Heart left ventricle (tissue), 16 donors: ENCODE measurements around the gene SNAPC2. TPM values are rescaled to one million over a fixed set of nuclear protein-coding genes. Genes with fewer than 3 reads are reported as not detected.

ENCODE experiments used
- ATAC-seq, 4 donors: fragments of 200-7000 bp; cut with Tn5 transposase; one replicate each; pipeline ENCODE4 v1.9.1; 2020 to 2022; ENCODE audit warnings: moderate library complexity in 4 of 4, mild to moderate bottlenecking in 3 of 4, moderate number of reproducible peaks in 1 of 4
- DNase-seq, 5 donors: peaks; one replicate each; pipeline ENCODE4 v3.0.0-alpha.2; 2020
- H3K27ac ChIP-seq, 12 donors: fragments of 200-600 bp; sonication (generic) in 4 of 12; one replicate each; pipeline versions ENCODE4 v1.5.0 to v1.8.0; 2016 to 2022; ENCODE audit warnings: mild to moderate bottlenecking in 2 of 12
- H3K27me3 ChIP-seq, 9 donors: fragments of 200-600 bp; sonication (generic) in 2 of 9; one replicate each; pipeline versions ENCODE4 v1.5.1 to v1.8.0; 2016 to 2022; ENCODE audit warnings: mild to moderate bottlenecking in 3 of 9
- H3K36me3 ChIP-seq, 9 donors: fragments of 200-600 bp; sonication (generic) in 2 of 9; one replicate each; pipeline versions ENCODE4 v1.5.0 to v1.8.0; 2018 to 2022; ENCODE audit warnings: mild to moderate bottlenecking in 2 of 9
- H3K4me1 ChIP-seq, 12 donors: fragments of 200-600 bp; sonication (generic) in 4 of 12; one replicate each; pipeline versions ENCODE4 v1.5.0 to v1.8.0; 2016 to 2022; ENCODE audit warnings: mild to moderate bottlenecking in 3 of 12
- H3K4me3 ChIP-seq, 12 donors: fragments of 200-600 bp; sonication (generic) in 4 of 12; one replicate each; pipeline versions ENCODE4 v1.5.0 to v1.8.0; 2017 to 2022; ENCODE audit warnings: mild to moderate bottlenecking in 9 of 12, moderate library complexity in 4 of 12
- H3K9me3 ChIP-seq, 12 donors: fragments of 200-600 bp; sonication (generic) in 4 of 12; one replicate each; pipeline versions ENCODE4 v1.5.0 to v1.8.0; 2016 to 2022; ENCODE audit warnings: mild to moderate bottlenecking in 1 of 12
- CTCF ChIP-seq, 12 donors: fragments of 200-600 bp; sonication (generic) in 4 of 12; IDR thresholded peaks; one replicate each; pipeline versions ENCODE4 v1.5.0 to v1.8.0; 2018 to 2022; ENCODE audit warnings: antibody characterized with exemption in 12 of 12, mild to moderate bottlenecking in 5 of 12
- POLR2A ChIP-seq, 2 donors: fragments of 450-650 bp; IDR thresholded peaks; one replicate each; pipeline ENCODE4 v1.6.1; 2017; ENCODE audit warnings: antibody characterized with exemption in 2 of 2, mild to moderate bottlenecking in 2 of 2, moderate library complexity in 2 of 2
- WGBS, 4 donors: extraction: QIAGEN DNeasy Blood & Tissue Kit in 2 of 4; methylation state at CpG; one replicate each; pipeline versions ENCODE4 v1.1.5 to v1.1.7; 2013 to 2018; 5-methylcytosine and 5-hydroxymethylcytosine counted together
- intact Hi-C, 10 donors: fragments of 100-400 bp; cut with DNase I; formaldehyde crosslinking; loops; one replicate each; pipeline versions ENCODE4 v1.11.1 to v1.14.2; 2022
- polyA plus RNA-seq, 2 donors: library from polyadenylated mRNA; stranded (reverse); fragments of 200-250 nt; gene quantifications; one replicate each; pipeline ENCODE4 v1.2.3, GENCODE V29; 2013
- total RNA-seq, 9 donors: library from RNA; depleted of rRNA in 2 of 9; stranded (reverse); fragments of >200 nt in 2 of 9; fragmentation: NEBNext Ultra II Directional in 3 of 9; extraction: Animal tissue kit (Norgen Biotek cat#: 25700) in 3 of 9; gene quantifications; one replicate each; pipeline versions ENCODE4 v1.1.0 to v1.2.4, GENCODE V29; 2016 to 2023
- donor health status: ischemic (EF 13 %, LVEDD 7.1; RV severe dilation, severe dysfunction).
- donor health status: healthy with polysubstance abuse.
- donor health status: DM: no; HTN: yes; CAD: no.
- donor health status: DM: no; HTN: no; CAD: no.
- donor health status: ischemic (EF 25% LVEDD 6.9; RV normal size, moderate dysfunction).
- donor health status: ischemic (EF 25% LVEDD 5.7; RV mildly dilated, moderate dysfunction).
- donor health status: healthy.
- donor health status: DM: yes; HTN: yes; CAD: no.
- donor health status: ischemic (EF 35%, LVEDD 5.7; RV mildly dilated, moderate dysfunction).
- donor health status: nonischemic (EF 11% LVEDD 7.7; RV severe dilation, severe dysfunction).
- donor health status: DM: yes; HTN: yes; CAD: no.
- donor health status: PGD.
- donor health status: ischemic (EF 29% LVEDD 5.4; RV normal size, mild dysfunction).
- donor health status: nonischemic (EF 23%, LVEDD 6.1; RV moderate dilation, normal function).

The SNAPC2 gene
- total and polyA plus RNA-seq, 11 donors: 6.8 to 28.9 (median 10.4) TPM

- Histone ChIP-seq H3K36me3 (peaks cover 12 to 47% (median 32%) of the 10 kb centered on the region in 9 donors), H3K27ac (no peak overlapping the region), H3K4me1 (peaks cover 0 to 47% (median 18%) of the 10 kb centered on the region in 12 donors), H3K9me3 (no peaks in the 10 kb centered on the region), H3K27me3 (peaks cover 5 to 22% (median 15%) of the 10 kb centered on the region in 9 donors), H3K4me3 (no peak overlapping the region)
- WGBS, 4 donors: 86 to 95% (median 91%) methylated on average over 10 to 18 of the region's 18 CpGs
- DNase-seq: peak in 1 of 5 donors; percentile 64
- intact Hi-C loops: no loop called here
- no peak for ATAC-seq
- TF ChIP-seq CTCF (IDR thresholded peaks at IDR 0.05) (no peak), POLR2A (IDR thresholded peaks at IDR 0.05) (no peak)
Observed at GRCh38 chr19:7911508-7912143, 8.5 kb upstream of the SNAPC2 start.

GRCh38 chr19:7912144-7912696, 7.9 kb upstream of the SNAPC2 start:
- intact Hi-C loops: no loop called here

GRCh38 chr19:7912697-7913564, 7.2 kb upstream of the SNAPC2 start:
- intact Hi-C loops: no loop called here
- Histone ChIP-seq H3K36me3 (peaks cover 12 to 44% (median 32%) of the 10 kb centered on the region in 9 donors), H3K9me3 (no peaks in the 10 kb centered on the region), H3K4me1 (peaks cover 0 to 47% (median 20%) of the 10 kb centered on the region in 12 donors), H3K27me3 (peaks cover 16 to 35% (median 28%) of the 10 kb centered on the region in 9 donors), H3K27ac (no peak overlapping the region), H3K4me3 (no peak overlapping the region)
- DNase-seq (no peak), ATAC-seq (no peak)
- TF ChIP-seq POLR2A (IDR thresholded peaks at IDR 0.05): no peak
- no peak for TF ChIP-seq CTCF (IDR thresholded peaks at IDR 0.05)
- WGBS, 4 donors: 91 to 95% (median 93%) methylated on average over 36 to 39 of the region's 39 CpGs

More at GRCh38 chr19:7912144-7912696, 7.9 kb upstream of the SNAPC2 start:
- peaks cover 9 to 28% (median 21%) of the 10 kb centered on the region in 9 donors for H3K27me3 ChIP-seq
- 90 to 91% (median 91%) methylated on average over 18 to 31 of the region's 31 CpGs for WGBS, 4 donors
- no peak overlapping the region for H3K27ac ChIP-seq
- H3K9me3 ChIP-seq: no peaks in the 10 kb centered on the region
- no peak overlapping the region for H3K4me3 ChIP-seq
- H3K4me1 ChIP-seq: peaks cover 0 to 47% (median 18%) of the 10 kb centered on the region in 12 donors
- peaks cover 12 to 44% (median 32%) of the 10 kb centered on the region in 9 donors for H3K36me3 ChIP-seq
- ATAC-seq (no peak), DNase-seq (no peak)
- TF ChIP-seq CTCF (IDR thresholded peaks at IDR 0.05): no peak
- TF ChIP-seq POLR2A (IDR thresholded peaks at IDR 0.05): no peak

GRCh38 chr19:7913652-7914051, 6.5 kb upstream of the SNAPC2 start:
- Histone ChIP-seq H3K4me3 (no peak overlapping the region), H3K27me3 (peaks cover 16 to 43% (median 33%) of the 10 kb centered on the region in 9 donors), H3K27ac (no peak overlapping the region), H3K9me3 (no peaks in the 10 kb centered on the region), H3K4me1 (peaks cover 0 to 46% (median 20%) of the 10 kb centered on the region in 12 donors), H3K36me3 (peaks cover 12 to 44% (median 32%) of the 10 kb centered on the region in 9 donors)
- no peak for ATAC-seq
- WGBS, 4 donors: 85 to 90% (median 85%) methylated on average over 10 of the region's 10 CpGs
- DNase-seq: no peak
- TF ChIP-seq CTCF (IDR thresholded peaks at IDR 0.05) (no peak), POLR2A (IDR thresholded peaks at IDR 0.05) (no peak)
- intact Hi-C loops: no loop called here
